HL-60 (cell line): ENCODE data around the gene HPD.
"Not testable (repeated sequence)": the region's sequence is repeated elsewhere in the genome, so short reads cannot be mapped to it uniquely, and the experiment has no call there.

Experiments used
- CTCF ChIP-seq: IDR thresholded peaks from one replicate; pipeline ENCODE4 v1.5.1; 2011; ENCODE audit warnings: low read length, control low read depth, inconsistent platforms; ENCODE audit not compliant: insufficient read depth
- POLR2AphosphoS5 ChIP-seq: IDR thresholded peaks from 2 replicates; pipeline ENCODE4 v1.6.1; 2012; ENCODE audit warnings: low read depth
- REST ChIP-seq: IDR thresholded peaks from 2 replicates; pipeline ENCODE4 v1.6.1; 2012; ENCODE audit warnings: low read depth; ENCODE audit not compliant: insufficient replicate concordance

GRCh38 chr12:121885129-121885528 lies 26.5 kb upstream of the HPD start:
- TF ChIP-seq REST, CTCF, POLR2AphosphoS5: not testable (repeated sequence)
